SK-N-SH (cell line): ENCODE measurements around the gene CDH13. TPM values are rescaled to one million over a fixed set of nuclear protein-coding genes. Genes with fewer than 3 reads are reported as not detected.

Experiments used
- CTCF ChIA-PET: fragments of 300-600, 350-600 bp; formaldehyde crosslinking; extraction: SDS; loops from one replicate; lab custom pipeline; 2021; lab: Yijun Ruan, JAX
- POLR2A ChIA-PET: fragments of 350-600 bp; sonication (Branson Sonifier 250); formaldehyde crosslinking; extraction: SDS; loops from one replicate; lab custom pipeline; 2020; ENCODE audit warnings: antibody characterized with exemption, inconsistent platforms; lab: Yijun Ruan, JAX
- DNase-seq: peaks from one replicate; pipeline ENCODE4 v3.0.0; 2012
- H2AFZ ChIP-seq: fragments of 200-600 bp; sonication (generic); 2 replicates; pipeline ENCODE4 v1.8.1; 2016; ENCODE audit warnings: antibody characterized with exemption, mild to moderate bottlenecking, low read depth
- H3F3A ChIP-seq: fragments of 200-600 bp; sonication (generic); replicated peaks from 2 replicates; pipeline ENCODE3; 2016; ENCODE audit warnings: antibody characterized with exemption, mild to moderate bottlenecking; ENCODE audit not compliant: insufficient read depth
- H3K27ac ChIP-seq, 2 experiments: fragments of 200-500 bp in 1 of 2; fragments of 200-600 bp in 1 of 2; sonication (Bioruptor generic) in 1 of 2; sonication (generic), shearing (Covaris generic) in 1 of 2; 2 replicates each; pipeline versions ENCODE4 v1.5.1 to v1.6.1; 2014 to 2016; ENCODE audit warnings: low read depth in 2 of 2, inconsistent platforms in 1 of 2, low read length in 1 of 2, mild to moderate bottlenecking in 1 of 2, mixed read lengths in 1 of 2
- H3K27me3 ChIP-seq: fragments of 200-600 bp; sonication (generic), shearing (Covaris generic); 2 replicates; pipeline ENCODE4 v1.6.1; 2016; ENCODE audit warnings: mixed run types; ENCODE audit not compliant: insufficient read depth
- H3K36me3 ChIP-seq, 2 experiments: fragments of 200-500 bp in 1 of 2; fragments of 200-600 bp in 1 of 2; sonication (Bioruptor generic) in 1 of 2; sonication (generic) in 1 of 2; replicated peaks in 1 of 2; 2 replicates each; pipeline versions ENCODE3 to v1.5.1; 2014 to 2016; ENCODE audit warnings: low read length in 1 of 2, mild to moderate bottlenecking in 1 of 2; ENCODE audit not compliant: insufficient read depth in 2 of 2, control insufficient read depth in 1 of 2
- H3K4me1 ChIP-seq, 2 experiments: fragments of 200-500 bp in 1 of 2; fragments of 200-600 bp in 1 of 2; sonication (Bioruptor generic) in 1 of 2; sonication (generic), shearing (Covaris generic) in 1 of 2; 2 replicates each; pipeline versions ENCODE4 v1.5.1 to v1.6.1; 2014 to 2016; ENCODE audit warnings: low read depth in 1 of 2, low read length in 1 of 2, mixed run types in 1 of 2; ENCODE audit not compliant: insufficient read depth in 2 of 2, control insufficient read depth in 1 of 2
- H3K4me2 ChIP-seq: fragments of 200-600 bp; sonication (generic), shearing (Covaris generic); 2 replicates; pipeline ENCODE4 v1.6.1; 2017; ENCODE audit warnings: mixed run types
- H3K4me3 ChIP-seq, 2 experiments: fragments of 200-500 bp in 1 of 2; fragments of 200-600 bp in 1 of 2; sonication (Bioruptor generic) in 1 of 2; sonication (generic), shearing (Covaris generic) in 1 of 2; 2 replicates each; pipeline versions ENCODE4 v1.5.1 to v1.8.1; 2014 to 2016; ENCODE audit warnings: low read depth in 2 of 2, inconsistent platforms in 1 of 2, low read length in 1 of 2, mild to moderate bottlenecking in 1 of 2, mixed read lengths in 1 of 2, moderate library complexity in 1 of 2
- H3K79me2 ChIP-seq: fragments of 200-600 bp; sonication (generic); 2 replicates; pipeline ENCODE4 v1.8.1; 2017; ENCODE audit warnings: mild to moderate bottlenecking; ENCODE audit not compliant: insufficient read depth
- H3K9ac ChIP-seq: fragments of 200-600 bp; sonication (generic); 2 replicates; pipeline ENCODE4 v1.6.1; 2017; ENCODE audit warnings: mixed run types
- H3K9me2 ChIP-seq: fragments of 200-600 bp; sonication (generic); 2 replicates; pipeline ENCODE4 v1.6.1; 2017; ENCODE audit warnings: mixed run types
- H3K9me3 ChIP-seq: fragments of 200-600 bp; sonication (generic); 2 replicates; pipeline ENCODE4 v1.6.1; 2017; ENCODE audit warnings: mixed run types, mild to moderate bottlenecking, moderate library complexity
- H4K20me1 ChIP-seq: fragments of 200-600 bp; sonication (generic); 2 replicates; pipeline ENCODE4 v1.6.1; 2017; ENCODE audit warnings: mild to moderate bottlenecking, mixed run types; ENCODE audit not compliant: insufficient read depth
- CTCF ChIP-seq: fragments of 200-600 bp; sonication (generic); IDR thresholded peaks from 2 replicates; pipeline ENCODE4 v1.6.1; 2017; ENCODE audit warnings: antibody characterized with exemption, mild to moderate bottlenecking, moderate library complexity
- EP300 ChIP-seq, 2 experiments: IDR thresholded peaks; 2 replicates each; pipeline versions ENCODE4 v1.4.0 to v1.6.1; 2012; ENCODE audit warnings: borderline replicate concordance in 1 of 2, low read depth in 1 of 2, low read length in 1 of 2
- EZH2phosphoT487 ChIP-seq: fragments of 200-600 bp; sonication (generic); IDR thresholded peaks from 2 replicates; pipeline ENCODE4 v1.6.1; 2017; ENCODE audit warnings: low read depth, mixed run types, mild to moderate bottlenecking, antibody characterized with exemption, moderate library complexity, borderline replicate concordance
- FOXM1 ChIP-seq: IDR thresholded peaks from 2 replicates; pipeline ENCODE4 v1.4.0; 2012; ENCODE audit warnings: low read depth, mild to moderate bottlenecking
- JUND ChIP-seq: IDR thresholded peaks from 2 replicates; pipeline ENCODE4 v1.4.0; 2012
- MXI1 ChIP-seq: IDR thresholded peaks from 2 replicates; pipeline ENCODE4 v1.6.1; 2012; ENCODE audit warnings: mild to moderate bottlenecking, low read depth, low read length, improper control_type of control experiment
- NRF1 ChIP-seq: IDR thresholded peaks from 2 replicates; pipeline ENCODE4 v1.6.1; 2012; ENCODE audit warnings: low read depth, mild to moderate bottlenecking, low read length
- POLR2AphosphoS5 ChIP-seq: IDR thresholded peaks from 2 replicates; pipeline ENCODE4 v1.6.1; 2012; ENCODE audit warnings: low read depth, low read length
- REST ChIP-seq: IDR thresholded peaks from 2 replicates; pipeline ENCODE4 v1.6.1; 2012; ENCODE audit warnings: mild to moderate bottlenecking, low read depth, low read length, moderate library complexity
- RXRA ChIP-seq: IDR thresholded peaks from 2 replicates; pipeline ENCODE4 v1.4.0; 2012; ENCODE audit warnings: low read depth, mild to moderate bottlenecking, borderline replicate concordance
- SIN3A ChIP-seq: IDR thresholded peaks from 2 replicates; pipeline ENCODE4 v1.6.1; 2012; ENCODE audit warnings: low read depth, mild to moderate bottlenecking, low read length, moderate library complexity, borderline replicate concordance
- SMC3 ChIP-seq: IDR thresholded peaks from 2 replicates; pipeline ENCODE4 v1.6.1; 2012; ENCODE audit warnings: low read depth, low read length, improper control_type of control experiment
- TAF1 ChIP-seq: IDR thresholded peaks from 2 replicates; pipeline ENCODE4 v1.6.1; 2012; ENCODE audit warnings: low read depth, mild to moderate bottlenecking, low read length, moderate library complexity, borderline replicate concordance
- TCF12 ChIP-seq: IDR thresholded peaks from 2 replicates; pipeline ENCODE4 v1.4.0; 2012
- WGBS: methylation state at CpG from one replicate; pipeline ENCODE4 v1.1.6; 2017; ENCODE audit warnings: low lambda C conversion rate; 5-methylcytosine and 5-hydroxymethylcytosine counted together
- polyA plus RNA-seq, 3 experiments: library from polyadenylated mRNA; depleted of rRNA; stranded (reverse); fragments of >200 nt; gene quantifications; 2 replicates each; pipeline ENCODE4 v1.2.3, GENCODE V29; 2012

Gene CDH13
- polyA plus RNA-seq, 1 of the 3 experiments (the other 2 are of a cell fraction) = 93.0 TPM

GRCh38 chr16:82636958-82637357 lies 10.2 kb downstream of the CDH13 start:
- H3F3A ChIP-seq = peaks cover 20% of the 10 kb centered on the region
- peaks cover 0 to 31% of the 10 kb centered on the region in 2 experiments; a peak in 3 of 4 replicates for H3K4me1 ChIP-seq
- no peak overlapping the region for H3K4me2 ChIP-seq
- H3K27ac ChIP-seq = peak overlapping the region in 1 of 2 experiments; percentile 9; a peak in 1 of 4 replicates
- TF ChIP-seq SIN3A = no peak
- TF ChIP-seq TCF12 = no peak
- no peak for TF ChIP-seq TAF1
- TF ChIP-seq RXRA = no peak
- no peak for TF ChIP-seq REST
- no peak for TF ChIP-seq NRF1
- no peak for TF ChIP-seq EZH2phosphoT487
- TF ChIP-seq FOXM1 = no peak
- TF ChIP-seq CTCF = no peak
- TF ChIP-seq SMC3 = no peak
- TF ChIP-seq MXI1 = no peak
- TF ChIP-seq POLR2AphosphoS5 = no peak
- TF ChIP-seq JUND = no peak
- no peak for TF ChIP-seq EP300 (IDR thresholded peaks at IDR 0.05; ENCODE audit: borderline replicate concordance in 1 of 2, low read depth in 1 of 2, low read length in 1 of 2)
- 96% methylated on average over 3 of the region's 3 CpGs for WGBS
- no peaks in the 10 kb centered on the region for H3K9me2 ChIP-seq
- peaks cover 76% of the 10 kb centered on the region for H3K79me2 ChIP-seq
- no peaks in the 10 kb centered on the region for H4K20me1 ChIP-seq
- no peaks in the 10 kb centered on the region for H3K36me3 ChIP-seq
- ChIA-PET CTCF (interaction anchor here (0.8 to 1.2 kb wide), 2 partner anchors 373 to 605 kb away, joined by 3 to 6 read pairs; no protein-coding TSS in a partner anchor), POLR2A (no interaction called here)
- no peak for DNase-seq
- no peak overlapping the region for H3K9ac ChIP-seq
- H3K9me3 ChIP-seq = no peaks in the 10 kb centered on the region
- no peak overlapping the region for H3K4me3 ChIP-seq
- H3K27me3 ChIP-seq = no peaks in the 10 kb centered on the region
- H2AFZ ChIP-seq = no peak overlapping the region
